Middle frontal gyrus (tissue), 1 donor: ENCODE data around the gene ELF1.

Experiments used
- DNase-seq: peaks from one replicate; pipeline ENCODE4 v3.0.0-alpha.2; 2015; ENCODE audit warnings: low spot score; ENCODE audit errors: extremely low spot score

Gene ELF1

DNA sequence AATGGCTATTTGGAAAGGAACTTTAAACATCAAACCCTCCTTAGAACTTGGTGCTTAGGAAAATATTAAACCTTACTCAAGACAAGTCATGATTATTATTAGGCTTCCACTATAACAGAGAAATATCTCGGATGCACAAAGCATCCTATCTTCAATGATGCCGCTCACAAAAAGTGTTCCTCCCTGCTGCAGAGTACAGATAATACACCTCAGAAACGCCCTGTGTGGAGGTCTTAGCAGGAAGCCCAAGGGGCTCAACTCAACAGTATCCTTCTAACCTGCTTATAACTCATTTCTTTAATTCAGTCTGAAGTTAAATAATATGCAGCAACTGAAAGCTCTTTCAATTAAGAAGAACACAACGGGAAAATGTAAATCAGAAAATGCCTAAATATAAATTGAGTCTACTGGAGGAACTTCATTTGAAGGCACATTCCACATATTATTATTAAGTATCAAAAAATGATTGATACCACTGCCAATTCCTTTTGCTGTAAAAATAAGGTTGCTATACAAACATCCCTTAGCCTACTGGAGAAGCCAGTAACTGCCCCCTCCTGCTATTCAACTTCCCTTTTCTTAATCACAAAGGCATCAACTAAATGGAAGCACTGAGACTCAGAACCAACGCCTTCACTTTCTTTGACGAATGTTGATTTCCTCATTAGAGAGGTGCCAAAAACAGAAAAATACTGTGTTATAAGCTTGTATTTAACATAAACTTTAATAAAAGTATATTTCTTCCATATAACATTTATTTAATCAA lies 12.0 kb downstream of the ELF1 start:
- no peak for DNase-seq

DNA sequence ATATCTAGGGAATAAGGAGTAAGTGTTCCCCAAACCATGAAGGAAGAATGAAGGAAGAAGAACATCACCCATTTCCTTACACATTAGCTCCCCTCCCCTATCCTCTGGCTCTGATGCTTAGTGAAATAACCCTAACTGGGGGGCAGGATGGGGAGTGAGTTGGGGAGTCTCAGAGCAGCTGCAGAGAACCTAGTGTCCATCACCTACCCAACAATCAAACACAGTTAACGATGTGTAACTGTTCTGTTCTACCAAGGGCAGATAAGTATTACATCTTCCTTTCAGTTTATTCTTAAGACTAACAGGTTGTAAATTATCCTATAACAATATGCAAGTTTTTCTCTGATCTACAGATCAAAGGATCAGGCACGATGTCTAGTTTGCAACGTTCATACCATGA lies 12.8 kb downstream of the ELF1 start:
- DNase-seq: no peak

DNA sequence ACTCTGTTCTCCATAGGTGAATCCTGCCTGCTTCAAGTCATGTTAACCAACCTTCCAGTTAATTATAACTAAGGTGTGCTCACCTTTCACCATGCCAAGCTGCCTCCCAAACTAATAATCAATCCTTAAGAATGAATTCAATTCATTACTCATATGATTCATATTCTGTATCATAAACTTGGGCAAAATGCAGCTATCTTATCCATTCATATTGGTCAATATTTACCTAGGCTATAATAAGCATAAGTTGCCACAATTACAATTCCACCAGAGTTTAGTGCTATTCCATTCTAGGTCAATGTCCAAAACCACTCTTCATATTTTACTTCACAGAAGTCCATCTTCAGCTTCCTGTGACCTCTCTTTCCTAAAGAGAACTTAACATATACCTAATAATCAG lies 13.4 kb downstream of the ELF1 start:
- no peak for DNase-seq

GRCh38 chr13:41004875-41005693 lies 14.0 kb downstream of the ELF1 start:
- no peak for DNase-seq

GRCh38 chr13:41002606-41003005 lies 16.5 kb downstream of the ELF1 start:
- no peak for DNase-seq

DNA sequence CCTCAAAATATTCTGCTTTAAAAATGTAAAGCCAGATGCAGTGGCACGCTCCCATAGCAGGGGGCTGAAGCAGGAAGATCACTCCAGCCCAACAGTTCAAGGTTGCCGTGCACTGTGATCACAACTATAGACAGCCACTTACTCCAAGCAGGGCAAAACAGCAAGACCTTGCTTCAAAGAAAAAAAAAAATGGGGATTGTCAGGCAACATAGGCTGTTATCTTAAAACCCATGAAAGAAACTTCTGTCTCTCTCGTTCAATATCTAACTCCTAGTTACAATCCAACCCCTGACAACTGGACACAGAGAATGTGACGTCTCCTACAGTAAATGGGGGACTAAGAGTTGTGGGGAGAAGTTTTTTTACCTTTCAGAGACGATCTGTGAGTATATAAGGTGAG lies 17.4 kb downstream of the ELF1 start:
- DNase-seq: no peak

GRCh38 chr13:40999416-40999815 lies 19.7 kb downstream of the ELF1 start:
- no peak for DNase-seq

DNA sequence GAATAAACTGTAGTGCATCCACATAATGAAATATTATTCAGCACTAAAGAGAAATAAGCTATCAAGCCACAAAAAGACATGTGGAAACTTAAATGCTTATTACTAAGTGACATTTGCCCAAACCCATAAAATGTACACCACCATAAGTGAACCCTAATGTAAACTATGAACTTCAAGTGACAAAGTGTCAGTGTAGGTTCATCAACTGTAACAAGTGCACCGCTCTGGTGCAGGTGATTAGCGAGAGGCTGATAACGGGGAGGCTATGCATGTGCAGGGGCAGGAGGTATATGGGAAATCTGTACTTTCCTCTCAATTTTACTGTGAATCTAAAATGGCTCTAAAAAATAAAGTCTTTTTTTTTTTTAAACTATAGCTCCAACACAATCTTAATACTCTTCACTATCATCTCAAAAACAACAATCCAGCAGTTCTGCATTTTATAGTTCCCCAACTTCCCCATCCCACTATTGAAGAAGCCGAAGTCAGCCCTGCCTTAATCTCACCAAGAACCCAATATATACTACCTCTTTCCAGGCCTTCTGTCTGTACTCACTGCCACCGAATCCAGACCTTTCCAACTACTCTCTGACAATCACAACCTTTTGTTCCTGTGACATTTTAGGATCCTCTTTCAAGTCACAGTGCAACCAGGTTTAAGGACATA lies 22.6 kb downstream of the ELF1 start:
- no peak for DNase-seq

DNA sequence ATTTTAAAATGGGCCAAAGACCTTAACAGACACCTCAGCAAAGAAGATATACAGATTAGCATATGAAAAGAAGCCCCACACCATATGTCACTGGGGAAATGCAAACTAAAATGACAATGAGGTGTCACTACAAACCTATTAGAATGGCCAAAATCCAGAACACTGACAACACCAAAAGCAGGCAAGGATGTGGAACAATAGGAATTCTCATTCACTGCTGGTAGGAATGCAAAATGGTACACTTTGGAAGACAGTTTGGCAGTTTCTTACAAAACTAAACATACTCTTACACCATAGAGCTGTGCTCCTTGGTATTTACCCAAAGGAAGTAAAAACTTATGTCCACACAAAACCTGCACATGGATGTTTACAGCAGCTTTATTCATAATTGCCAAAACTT lies 23.1 kb downstream of the ELF1 start:
- no peak for DNase-seq

DNA sequence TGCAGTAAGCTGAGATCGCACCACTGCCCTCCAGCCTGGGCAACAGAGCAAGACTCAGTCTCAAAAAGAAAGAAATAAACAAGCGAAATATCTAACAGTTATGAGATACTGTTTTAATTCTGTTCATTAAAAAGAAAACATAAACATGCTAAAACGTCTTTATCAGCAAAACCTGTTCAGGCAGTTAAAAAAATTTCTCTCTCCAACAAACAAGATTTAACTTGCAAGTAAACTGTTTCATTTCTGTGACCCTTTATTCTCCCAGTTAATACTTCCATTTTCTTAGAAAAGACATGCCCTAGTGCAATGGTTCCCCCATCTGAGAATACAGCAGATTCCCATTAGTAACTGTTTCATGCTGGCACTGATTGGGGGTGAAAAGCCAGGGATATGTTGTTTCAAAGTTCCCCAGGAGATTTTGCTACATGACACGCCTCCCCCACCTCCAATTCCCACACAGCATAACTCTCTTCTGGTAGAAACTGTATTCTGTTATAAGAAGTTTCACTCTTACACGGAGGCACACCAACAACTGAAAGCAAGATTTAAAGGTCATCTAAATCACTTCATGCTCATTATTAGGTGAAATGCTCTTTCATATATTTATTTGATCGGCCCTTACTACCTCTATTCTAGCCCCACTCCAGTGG lies 24.4 kb downstream of the ELF1 start:
- DNase-seq: no peak

- DNase-seq: no peak
Observed at GRCh38 chr13:40993987-40994386, 25.1 kb downstream of the ELF1 start.

DNA sequence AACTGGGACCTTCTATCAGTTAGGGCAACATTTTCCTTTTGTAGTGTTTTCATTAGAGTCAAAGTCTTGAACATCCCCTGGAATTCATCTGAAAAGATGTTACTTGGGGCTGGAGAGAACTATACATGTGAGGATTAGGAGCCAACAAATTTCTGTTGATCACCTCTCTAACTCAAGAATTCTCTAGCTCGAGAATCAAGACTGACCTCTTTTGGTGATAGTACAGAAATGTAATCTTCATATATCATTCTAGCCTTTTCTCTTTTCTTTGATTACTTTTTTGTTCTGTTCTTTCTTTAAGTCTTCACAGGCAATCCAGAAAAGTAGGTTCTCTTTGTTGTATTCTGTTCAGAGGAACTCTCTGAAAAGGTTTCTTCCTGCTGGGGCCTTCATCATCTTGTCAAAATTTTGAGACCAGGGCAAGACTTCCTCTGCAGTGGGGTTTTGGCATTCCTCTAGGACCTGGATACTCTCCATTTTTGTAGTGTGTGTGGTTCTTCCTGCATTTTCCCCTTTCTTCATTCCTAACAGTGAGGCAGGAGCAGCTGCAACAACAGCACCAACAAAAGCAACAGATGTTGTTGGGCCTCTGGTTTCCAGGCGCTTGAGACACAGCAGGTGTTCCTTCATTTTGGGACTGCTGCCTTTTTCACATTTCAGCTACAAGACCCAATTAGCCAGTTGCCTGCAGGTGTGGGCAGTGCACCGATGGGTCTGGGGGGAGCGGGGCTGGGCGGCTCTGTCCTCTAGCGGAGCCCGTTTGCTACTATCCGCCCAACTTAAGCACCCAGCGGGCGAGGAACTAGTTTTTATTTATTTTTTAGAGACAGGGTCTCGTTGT lies 26.2 kb downstream of the ELF1 start:
- DNase-seq: no peak

GRCh38 chr13:40987606-40988280 lies 31.4 kb downstream of the ELF1 start:
- DNase-seq: no peak

DNA sequence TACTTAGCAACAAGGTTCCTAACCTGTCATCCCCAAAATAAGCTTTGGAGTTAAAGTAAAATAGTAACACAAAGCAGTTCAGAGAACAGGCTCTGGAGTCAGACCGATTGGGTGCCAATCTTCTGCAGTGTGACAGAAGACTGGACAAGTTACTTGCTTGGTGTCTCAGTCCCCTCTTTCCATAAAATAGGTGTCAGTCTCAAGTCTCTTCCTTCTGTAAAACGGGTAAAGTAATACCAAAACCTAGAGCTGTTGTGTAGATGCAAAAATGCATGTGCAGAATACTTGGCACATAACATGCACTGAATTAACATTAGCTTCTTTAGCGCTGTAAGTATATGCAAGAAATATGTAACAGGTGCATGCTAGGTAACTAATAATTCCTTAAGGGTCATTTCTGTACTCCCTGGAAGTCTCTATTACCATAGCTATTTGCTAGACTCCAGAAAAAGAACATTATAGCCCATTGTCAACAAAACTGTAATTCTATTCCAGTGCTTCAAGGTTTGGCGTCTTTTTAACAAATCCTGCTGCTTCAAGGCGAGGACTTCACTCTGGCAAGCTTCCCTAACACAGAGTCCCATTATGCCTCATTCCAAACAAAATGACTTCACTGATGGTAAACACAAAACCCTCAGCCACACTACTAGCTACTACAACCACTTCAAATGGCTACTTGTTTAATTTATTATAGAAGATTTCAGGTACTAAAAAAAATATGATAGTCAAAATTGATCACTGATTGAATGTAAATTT lies 32.8 kb downstream of the ELF1 start:
- no peak for DNase-seq

- no peak for DNase-seq
Observed at GRCh38 chr13:40985381-40986100, 33.6 kb downstream of the ELF1 start.

GRCh38 chr13:40984668-40985366 lies 34.3 kb downstream of the ELF1 start:
- no peak for DNase-seq

- no peak for DNase-seq
Observed at GRCh38 chr13:40983725-40984667, 35.1 kb downstream of the ELF1 start.
